Endothelial cell (in vitro differentiated cells): ENCODE data around the gene ATOSA. TPM values are rescaled to one million over a fixed set of nuclear protein-coding genes. Genes with fewer than 3 reads are reported as not detected.

Experiments
- DNase-seq: peaks from one replicate; pipeline ENCODE4 v3.0.0; 2021; ENCODE audit warnings: low spot score
- H3K27ac Mint-ChIP-seq: one replicate; pipeline ENCODE4 v1.8.0; 2021; ENCODE audit warnings: mixed read lengths, inconsistent platforms; ENCODE audit not compliant: unreplicated experiment
- H3K27me3 Mint-ChIP-seq: one replicate; pipeline ENCODE4 v1.8.0; 2021; ENCODE audit warnings: mild to moderate bottlenecking, moderate library complexity, mixed read lengths, inconsistent platforms; ENCODE audit not compliant: unreplicated experiment
- H3K36me3 Mint-ChIP-seq: one replicate; pipeline ENCODE4 v1.8.0; 2021; ENCODE audit warnings: mild to moderate bottlenecking, low read depth, mixed read lengths, inconsistent platforms; ENCODE audit not compliant: unreplicated experiment
- H3K4me1 Mint-ChIP-seq: one replicate; pipeline ENCODE4 v1.8.0; 2021; ENCODE audit warnings: mild to moderate bottlenecking, mixed read lengths, inconsistent platforms; ENCODE audit not compliant: unreplicated experiment
- H3K4me3 Mint-ChIP-seq: one replicate; pipeline ENCODE4 v1.8.0; 2021; ENCODE audit warnings: mild to moderate bottlenecking, mixed read lengths, inconsistent platforms; ENCODE audit not compliant: unreplicated experiment
- H3K9me3 Mint-ChIP-seq: one replicate; pipeline ENCODE4 v1.8.0; 2021; ENCODE audit warnings: mixed read lengths, inconsistent platforms; ENCODE audit not compliant: unreplicated experiment
- CTCF ChIP-seq: fragments of 200-600 bp; sonication (generic); IDR thresholded peaks from one replicate; pipeline ENCODE4 v1.5.0; 2021; ENCODE audit warnings: antibody characterized with exemption; ENCODE audit not compliant: unreplicated experiment
- total RNA-seq: library from RNA; stranded (reverse); fragmentation: NEBNext Ultra II Directional; extraction: Animal tissue kit (Norgen Biotek cat#: 25700); gene quantifications from one replicate; pipeline ENCODE4 v1.2.1, GENCODE V29; 2021; ENCODE audit not compliant: unreplicated experiment

ATOSA gene
- total RNA-seq, 1 donor from 2014 or later = 24.6 TPM

GRCh38 chr15:52651868-52652267 is 27.3 kb downstream of the ATOSA start:
- Mint-ChIP-seq H3K36me3 (no peaks in the 10 kb centered on the region), H3K4me1 (peaks cover 8% of the 10 kb centered on the region), H3K9me3 (no peaks in the 10 kb centered on the region), H3K27ac (peak overlapping the region; percentile 77), H3K4me3 (no peak overlapping the region), H3K27me3 (peaks cover 1% of the 10 kb centered on the region)
- DNase-seq = peak; percentile 42
- TF ChIP-seq CTCF = no peak

GRCh38 chr15:52651114-52651513 is 28.1 kb downstream of the ATOSA start:
- no peaks in the 10 kb centered on the region for H3K9me3 Mint-ChIP-seq
- peak overlapping the region; percentile 83 for H3K27ac Mint-ChIP-seq

GRCh38 chr15:52649686-52650085 is 29.5 kb downstream of the ATOSA start:
- H3K9me3 Mint-ChIP-seq = no peaks in the 10 kb centered on the region
- H3K4me1 Mint-ChIP-seq = peaks cover 8% of the 10 kb centered on the region
- H3K27ac Mint-ChIP-seq = no peak overlapping the region
- DNase-seq = no peak
- peaks cover 1% of the 10 kb centered on the region for H3K27me3 Mint-ChIP-seq
- no peak for TF ChIP-seq CTCF
- H3K4me3 Mint-ChIP-seq = no peak overlapping the region
- H3K36me3 Mint-ChIP-seq = peaks cover 3% of the 10 kb centered on the region

More at GRCh38 chr15:52651114-52651513, 28.1 kb downstream of the ATOSA start:
- H3K4me1 Mint-ChIP-seq = peaks cover 8% of the 10 kb centered on the region
- peaks cover 1% of the 10 kb centered on the region for H3K27me3 Mint-ChIP-seq
- no peak for TF ChIP-seq CTCF
- no peak for DNase-seq
- H3K4me3 Mint-ChIP-seq = no peak overlapping the region
- no peaks in the 10 kb centered on the region for H3K36me3 Mint-ChIP-seq

GRCh38 chr15:52645916-52646315 is 33.3 kb downstream of the ATOSA start:
- Mint-ChIP-seq H3K4me3 (no peak overlapping the region), H3K36me3 (peaks cover 3% of the 10 kb centered on the region), H3K27ac (no peak overlapping the region), H3K4me1 (no peaks in the 10 kb centered on the region), H3K9me3 (no peaks in the 10 kb centered on the region), H3K27me3 (no peaks in the 10 kb centered on the region)
- TF ChIP-seq CTCF = no peak
- DNase-seq = no peak

GRCh38 chr15:52642386-52643361 is 36.5 kb downstream of the ATOSA start:
- Mint-ChIP-seq H3K27ac (no peak overlapping the region), H3K4me3 (no peak overlapping the region)

More at GRCh38 chr15:52642386-52643361, 36.5 kb downstream of the ATOSA start:
- Mint-ChIP-seq H3K4me1 (no peaks in the 10 kb centered on the region), H3K9me3 (no peaks in the 10 kb centered on the region), H3K27me3 (no peaks in the 10 kb centered on the region), H3K36me3 (peaks cover 3% of the 10 kb centered on the region)
- TF ChIP-seq CTCF = no peak
- DNase-seq = no peak
